ENCODE results near the gene BIK.

Gene BIK

GRCh38 chr22:43106302-43106701 is 4.2 kb upstream of the BIK start:
- ATAC-seq, result no peak

- ATAC-seq, result no peak
Measured at GRCh38 chr22:43109511-43109910, 1.0 kb upstream of the BIK start.

- no peak for ATAC-seq
Measured at GRCh38 chr22:43109921-43110443, 568 bp upstream of the BIK start.

GRCh38 chr22:43110927-43111623 is 525 bp downstream of the BIK start:
- peak; percentile 85 to 87 for ATAC-seq

GRCh38 chr22:43113526-43114251 is 3.1 kb downstream of the BIK start:
- ATAC-seq, result no peak

- no peak for ATAC-seq
Measured at GRCh38 chr22:43114958-43115357, 4.4 kb downstream of the BIK start.

GRCh38 chr22:43116932-43117331 is 6.4 kb downstream of the BIK start:
- no peak for ATAC-seq

GRCh38 chr22:43118024-43118849 is 7.7 kb downstream of the BIK start:
- ATAC-seq, result no peak

GRCh38 chr22:43118953-43119458 is 8.5 kb downstream of the BIK start:
- no peak for ATAC-seq

- peak in 1 of 2 donors; percentile 13 for ATAC-seq
Measured at GRCh38 chr22:43126501-43127165, 16.1 kb downstream of the BIK start.

- ATAC-seq, result no peak
Measured at GRCh38 chr22:43127166-43127908, 16.8 kb downstream of the BIK start.

GRCh38 chr22:43128116-43128515 is 17.6 kb downstream of the BIK start:
- no peak for ATAC-seq

GRCh38 chr22:43128928-43129424 is 18.4 kb downstream of the BIK start:
- ATAC-seq, result no peak

- no peak for ATAC-seq
Measured at GRCh38 chr22:43129426-43130425, 19.2 kb downstream of the BIK start.

- ATAC-seq, result no peak
Measured at GRCh38 chr22:43131773-43132501, 21.4 kb downstream of the BIK start.

GRCh38 chr22:43133401-43133800 is 22.9 kb downstream of the BIK start:
- no peak for ATAC-seq

GRCh38 chr22:43134553-43134952 is 24.0 kb downstream of the BIK start:
- no peak for ATAC-seq

- no peak for ATAC-seq
Measured at GRCh38 chr22:43135565-43135964, 25.0 kb downstream of the BIK start.

GRCh38 chr22:43136255-43136654 is 25.7 kb downstream of the BIK start:
- ATAC-seq, result peak in 1 of 2 donors; percentile 65

All from activated CD4-positive, CD25-positive, alpha-beta regulatory T cell treated with anti-CD3 and anti-CD28 coated beads, Interleukin-2, amount 50 U/mL, for 24 hours (primary cell).